Measurements from ENCODE around the gene RCOR2.
A peak's percentile ranks its signal among the peaks of the same experiment; 100 is the strongest.

Gene RCOR2

GRCh38 chr11:63907063-63907462, 9.9 kb downstream of the RCOR2 start:
- no peak for DNase-seq (ENCODE audit: low read depth)

DNA sequence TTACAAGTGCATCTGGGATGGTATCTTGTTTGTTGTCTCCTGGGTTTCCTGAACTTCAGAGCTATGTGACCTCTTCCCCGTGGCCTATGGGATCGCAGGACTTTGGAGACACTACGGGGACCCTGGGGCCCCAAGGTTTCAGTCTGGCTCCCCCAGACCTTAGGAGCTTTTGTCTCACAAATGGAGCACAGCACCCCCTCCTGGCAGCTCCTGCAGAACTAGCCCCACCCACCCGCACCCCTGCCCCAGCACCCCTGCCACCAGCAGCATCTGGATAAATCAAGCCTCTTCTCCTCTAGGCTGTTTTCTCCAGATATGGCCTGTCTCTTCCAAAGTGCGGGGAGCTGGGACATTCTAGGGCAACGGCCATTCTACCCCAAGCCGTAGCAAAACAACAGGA, 10.4 kb downstream of the RCOR2 start:
- DNase-seq (ENCODE audit: low read depth): no peak

DNA sequence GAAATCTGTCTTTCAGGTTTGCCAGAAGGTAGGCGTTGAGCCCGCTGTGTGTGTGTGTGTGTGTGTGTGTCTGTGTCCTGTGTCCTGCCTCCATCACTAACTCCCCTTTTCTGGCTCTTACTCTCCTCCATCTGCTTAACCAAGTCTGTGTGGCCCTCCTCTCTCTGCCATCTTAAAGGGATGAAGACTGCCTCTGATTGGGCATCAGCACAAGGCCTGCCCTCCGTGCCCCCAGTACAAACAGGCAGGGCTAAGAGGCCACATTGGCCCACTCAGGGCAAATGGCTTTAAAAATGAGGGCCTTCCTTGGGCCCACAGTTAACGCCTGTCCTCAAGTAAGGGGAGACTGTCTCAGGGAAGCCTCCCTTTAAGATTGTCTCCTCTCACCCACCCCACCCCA, 10.9 kb downstream of the RCOR2 start:
- no peak for DNase-seq (ENCODE audit: low read depth)

DNA sequence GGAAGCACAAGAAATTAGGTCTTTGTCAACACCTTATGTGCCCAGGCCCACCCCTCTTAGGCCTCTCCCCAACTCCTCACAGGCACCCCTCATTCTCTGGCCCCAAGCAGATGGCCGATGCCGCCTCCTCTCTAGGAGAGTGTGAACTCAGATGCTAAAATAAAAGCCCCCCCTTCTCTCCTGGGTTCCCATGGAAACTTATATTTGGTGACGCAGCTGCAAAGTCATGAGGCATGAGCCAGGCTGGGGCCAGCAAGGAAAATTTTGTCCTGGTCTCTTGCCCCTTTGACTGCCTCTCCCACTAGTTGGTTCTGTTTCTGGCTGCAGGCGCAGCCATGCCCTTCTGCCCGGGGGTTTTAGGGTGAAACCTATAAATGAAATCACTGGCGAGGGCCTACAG, 11.8 kb downstream of the RCOR2 start:
- no peak for DNase-seq (ENCODE audit: low read depth)

DNA sequence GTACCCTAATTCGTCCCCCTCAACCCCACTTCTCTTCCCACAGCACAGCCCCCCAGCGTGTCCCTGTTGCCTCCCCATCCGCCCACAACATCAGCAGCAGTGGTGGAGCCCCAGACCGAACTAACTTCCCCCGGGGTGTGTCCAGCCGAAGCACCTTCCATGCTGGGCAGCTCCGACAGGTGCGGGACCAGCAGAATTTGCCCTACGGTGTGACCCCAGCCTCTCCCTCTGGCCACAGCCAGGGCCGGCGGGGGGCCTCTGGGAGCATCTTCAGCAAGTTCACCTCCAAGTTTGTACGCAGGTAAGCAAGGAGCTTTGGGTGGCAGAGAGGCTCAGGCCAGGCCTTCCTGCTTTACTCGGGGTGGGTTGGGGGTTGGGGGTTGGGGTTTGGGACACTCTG, 12.2 kb downstream of the RCOR2 start:
- no peak for DNase-seq (ENCODE audit: low read depth)

GRCh38 chr11:63903884-63904283, 13.1 kb downstream of the RCOR2 start:
- DNase-seq (ENCODE audit: low read depth): no peak

DNA sequence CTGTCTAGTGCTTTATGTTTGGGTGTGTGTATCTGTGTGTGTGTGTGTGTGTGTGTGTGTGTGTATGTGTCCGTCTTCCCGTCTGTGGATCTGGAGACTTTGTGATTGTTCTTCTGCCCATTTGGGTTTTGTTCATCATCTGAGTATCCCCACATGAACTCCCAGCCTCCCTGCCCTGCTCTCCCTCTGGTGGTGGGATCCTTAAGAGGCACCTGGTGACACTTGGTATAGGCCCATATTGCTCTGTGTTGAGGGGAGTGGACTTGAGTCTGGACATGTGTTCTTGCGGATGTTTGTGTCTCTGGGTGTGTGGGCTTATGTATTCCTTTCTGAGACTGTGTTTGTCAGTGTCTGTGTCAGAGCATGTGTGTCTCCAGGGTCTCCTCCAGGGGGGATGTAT, 15.3 kb downstream of the RCOR2 start:
- no peak for DNase-seq (ENCODE audit: low read depth)

DNA sequence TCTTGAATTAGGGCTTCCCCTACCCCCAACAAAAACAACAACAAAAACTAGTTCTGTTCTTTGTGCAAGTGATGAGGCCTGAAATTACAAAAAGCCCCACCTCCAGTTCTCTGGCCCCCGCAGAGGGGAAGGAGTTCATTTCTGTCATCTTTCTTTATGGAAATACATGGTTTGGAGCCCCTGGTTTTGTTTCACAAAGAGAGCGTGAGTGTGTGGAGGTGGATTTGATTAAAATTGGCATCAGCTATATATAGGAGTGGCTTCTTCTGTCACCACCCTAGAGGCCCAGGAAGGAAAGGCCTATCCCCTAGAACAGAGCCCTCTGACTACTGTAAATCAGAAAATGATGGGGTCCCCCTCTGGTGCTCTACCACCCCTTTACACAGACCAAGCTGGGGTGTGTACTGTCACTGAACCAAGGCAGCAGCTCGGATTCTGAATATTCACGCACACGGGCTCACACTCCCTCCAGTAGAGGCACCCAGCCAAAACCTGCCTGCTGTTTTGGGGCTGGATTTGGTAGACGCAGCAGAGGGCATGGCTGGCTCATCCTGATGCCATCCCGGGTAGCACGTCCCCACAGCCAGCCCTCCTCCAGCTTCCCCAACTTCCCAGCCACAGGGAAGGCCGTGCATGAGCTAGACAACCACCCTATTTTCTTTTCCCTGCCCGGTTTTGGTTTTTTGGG, 19.4 kb downstream of the RCOR2 start:
- no peak for DNase-seq (ENCODE audit: low read depth)

- DNase-seq (ENCODE audit: low read depth): no peak
These were observed 20.9 kb downstream of the RCOR2 start for GRCh38 chr11:63896071-63896470.

DNA sequence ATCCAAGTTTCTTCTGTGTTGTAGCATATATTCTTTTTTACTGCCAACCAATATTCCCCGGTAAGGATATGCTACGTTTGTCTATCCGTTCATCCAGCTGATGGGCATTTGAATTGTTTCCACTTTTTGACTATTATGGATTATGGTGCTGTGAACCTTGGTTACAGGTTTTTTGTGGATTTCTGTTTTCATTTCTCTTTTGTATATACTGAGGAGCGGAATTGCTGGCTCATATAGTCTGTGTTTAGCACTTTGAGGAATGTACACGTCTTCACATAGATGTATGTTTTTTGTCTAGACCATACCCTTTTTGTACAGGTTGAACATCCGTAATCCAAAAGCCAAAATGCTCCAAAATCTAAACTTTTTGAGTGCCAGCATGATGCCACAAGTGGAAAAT, 23.6 kb downstream of the RCOR2 start:
- DNase-seq (ENCODE audit: low read depth): no peak

DNA sequence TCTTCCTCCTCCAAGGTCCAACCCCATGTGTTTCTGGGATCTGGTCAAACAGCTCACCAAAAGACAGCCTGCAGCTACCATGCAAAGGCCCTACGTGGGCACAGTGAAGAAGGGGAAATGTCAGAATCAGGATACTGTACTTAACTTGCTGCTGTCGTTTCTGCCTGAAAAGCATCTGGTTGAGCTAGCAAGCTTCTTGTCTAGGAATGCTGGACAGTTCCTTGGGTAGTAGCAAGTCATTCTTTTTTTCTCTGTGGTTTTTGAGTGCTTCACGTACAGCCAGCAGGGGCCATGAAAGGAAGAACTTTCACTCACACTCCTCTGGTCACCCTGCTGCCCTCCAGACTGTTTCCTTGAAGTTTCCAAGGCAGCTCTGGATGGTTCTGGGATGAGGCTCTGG, 24.7 kb downstream of the RCOR2 start:
- no peak for DNase-seq (ENCODE audit: low read depth)

DNA sequence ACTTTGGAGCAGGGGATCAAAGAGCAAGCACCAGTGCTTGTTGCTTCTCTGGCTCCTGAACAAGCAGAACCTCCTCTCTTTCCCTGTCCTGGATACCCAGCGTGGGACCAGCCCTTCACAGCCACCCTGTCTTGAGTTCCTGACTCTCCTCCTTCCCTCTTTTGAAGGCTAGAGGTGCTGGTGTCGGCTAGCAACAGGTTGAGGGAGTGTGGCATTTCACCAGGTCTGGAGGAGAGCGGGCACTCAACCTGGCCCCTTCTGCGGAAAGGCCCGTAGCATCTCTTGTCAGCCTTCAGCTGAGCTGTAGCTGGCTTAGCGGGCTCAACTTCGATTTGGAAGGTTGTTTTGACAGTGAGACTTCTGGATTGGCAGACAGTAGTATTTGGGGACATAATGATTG, 26.6 kb downstream of the RCOR2 start:
- DNase-seq (ENCODE audit: low read depth): no peak

DNA sequence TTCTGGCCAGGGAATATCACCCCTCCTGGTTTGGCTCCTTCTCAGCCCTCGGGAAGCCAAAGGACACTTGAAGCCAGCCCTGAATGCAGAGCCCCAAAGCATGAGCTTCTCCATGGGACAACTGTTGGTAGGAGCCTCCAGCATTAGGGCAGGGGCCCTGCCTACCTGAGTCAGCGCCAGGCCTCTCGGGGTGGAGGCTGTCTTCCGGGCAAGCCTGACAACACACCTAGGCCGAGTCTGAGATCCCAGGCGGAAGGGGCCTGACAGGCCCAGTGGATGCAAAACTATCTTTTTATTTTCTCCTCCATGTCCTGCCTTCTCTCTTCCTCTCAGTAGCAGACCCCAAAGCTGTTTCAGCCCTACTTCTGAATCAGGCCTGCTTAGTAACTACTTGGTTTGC, 27.6 kb downstream of the RCOR2 start:
- no peak for DNase-seq (ENCODE audit: low read depth)

- DNase-seq (ENCODE audit: low read depth): peak; percentile 63
These were observed 28.5 kb downstream of the RCOR2 start for GRCh38 chr11:63888170-63889086.

DNA sequence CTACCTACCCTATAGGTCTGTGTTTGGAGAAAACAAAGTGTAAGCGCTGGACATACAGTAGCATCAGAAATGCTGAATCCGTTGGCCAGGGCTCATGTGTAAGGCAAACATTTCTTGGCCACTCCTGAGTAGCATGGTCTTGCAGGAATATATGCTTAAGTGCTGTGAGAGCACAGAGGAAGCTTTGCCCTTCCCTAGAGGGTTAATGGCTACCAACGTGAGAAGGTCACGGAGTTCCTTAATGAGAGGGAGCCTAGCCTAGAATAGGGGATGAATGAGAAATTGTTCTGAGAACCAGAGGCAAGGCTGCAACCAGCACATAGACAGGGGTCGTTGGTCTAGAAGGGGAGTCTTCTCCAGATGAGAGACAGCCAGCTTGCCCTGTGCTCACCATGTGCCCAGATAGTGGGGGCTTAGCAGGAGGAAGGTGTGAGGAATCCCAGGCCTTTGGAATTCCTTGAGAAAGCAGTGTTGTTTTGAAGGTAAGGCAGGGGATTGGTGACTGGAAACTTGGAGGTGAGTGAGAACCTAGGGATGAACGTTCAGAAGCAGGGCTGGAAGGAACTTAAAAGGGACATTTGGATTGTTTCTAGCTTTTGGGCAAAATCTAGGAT, 29.5 kb downstream of the RCOR2 start:
- no peak for DNase-seq (ENCODE audit: low read depth)

DNA sequence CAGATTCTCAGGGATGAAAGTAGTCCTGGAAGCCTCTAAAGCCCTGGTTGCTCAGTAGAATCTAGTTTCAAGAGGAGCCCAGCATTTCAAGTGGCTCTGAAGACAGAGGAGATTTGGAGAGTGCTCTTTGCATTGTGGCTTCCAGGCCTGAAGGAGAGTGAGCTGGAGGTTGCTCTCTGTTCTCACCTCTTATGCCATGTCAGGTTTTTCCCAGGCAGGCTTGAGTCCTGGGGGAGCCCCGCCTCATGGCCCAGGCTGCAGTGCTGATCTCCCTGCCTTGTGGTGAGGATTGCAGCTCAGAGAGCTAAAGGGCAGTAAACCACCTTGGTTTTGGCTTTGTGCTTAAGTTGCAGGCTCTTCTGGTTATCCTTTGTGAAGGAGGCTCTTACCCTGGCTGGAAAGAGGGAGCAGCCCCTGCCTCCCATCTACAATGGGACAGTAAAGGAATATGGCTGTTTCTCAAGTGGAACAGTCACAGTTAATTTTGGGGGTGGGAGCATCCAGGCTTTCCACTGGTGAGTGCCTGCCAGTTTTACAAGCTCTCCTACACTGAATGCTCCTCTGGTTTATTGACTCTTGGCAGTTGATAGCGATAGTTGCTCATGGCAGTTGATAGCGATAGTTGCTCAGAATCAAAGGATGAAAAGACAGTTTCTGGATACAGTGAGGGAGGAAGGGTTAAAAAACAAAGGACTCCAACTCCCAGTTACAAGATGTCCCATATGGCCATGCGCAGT, 32.6 kb downstream of the RCOR2 start:
- no peak for DNase-seq (ENCODE audit: low read depth)

GRCh38 chr11:63883791-63884190, 33.2 kb downstream of the RCOR2 start:
- no peak for DNase-seq (ENCODE audit: low read depth)

DNA sequence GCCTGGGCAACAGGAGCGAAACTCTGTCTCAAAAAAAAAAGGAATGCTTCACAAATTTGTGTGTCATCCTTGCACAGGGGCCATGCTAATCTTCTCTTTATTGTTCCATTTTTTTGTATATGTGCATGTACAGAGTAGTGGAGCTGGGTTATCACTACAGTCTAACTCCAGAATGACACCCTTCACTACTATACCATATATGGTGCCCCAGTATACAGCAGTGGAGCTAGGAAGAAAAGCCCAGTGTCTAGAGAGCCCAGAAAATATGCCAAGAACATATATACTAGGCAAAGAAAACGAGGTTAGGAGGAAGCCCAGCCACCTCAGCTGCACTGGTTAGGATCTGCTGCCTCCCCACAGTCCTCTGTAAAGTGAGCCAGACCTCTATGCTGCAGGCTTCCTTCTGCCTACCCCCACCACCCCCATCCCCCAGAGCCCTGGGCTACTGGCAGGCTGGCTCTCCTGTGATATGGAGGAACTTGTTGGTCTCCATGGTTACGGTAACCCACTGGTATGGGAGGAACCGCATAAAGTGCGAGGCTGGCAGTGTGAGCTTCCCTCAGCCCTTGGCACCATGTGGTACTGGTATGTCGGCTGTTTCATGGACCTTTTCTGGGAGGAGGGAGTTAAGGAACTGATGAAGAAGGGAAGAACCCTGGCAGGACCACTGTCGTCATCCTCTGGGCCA, 34.3 kb downstream of the RCOR2 start:
- DNase-seq (ENCODE audit: low read depth): no peak

DNA sequence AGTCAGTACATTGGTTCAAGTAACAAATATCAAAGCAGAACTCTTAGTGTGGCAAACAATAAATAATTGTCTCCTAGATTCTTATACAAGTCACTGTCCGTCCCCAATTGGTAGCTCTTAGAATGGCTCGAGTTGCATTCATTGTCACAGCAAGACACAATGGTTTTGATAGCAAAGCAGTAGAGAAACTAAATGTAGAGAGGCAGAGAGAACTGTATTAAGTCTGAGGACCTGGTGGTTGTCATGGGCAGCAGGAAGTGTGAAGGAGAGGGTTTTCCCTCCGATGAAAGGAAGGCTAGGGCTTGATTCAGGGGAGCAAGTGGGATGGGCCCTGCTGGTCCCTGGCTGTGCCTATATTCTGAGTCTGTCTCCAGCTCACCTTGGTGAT, 36.6 kb downstream of the RCOR2 start:
- no peak for DNase-seq (ENCODE audit: low read depth)

- no peak for DNase-seq (ENCODE audit: low read depth)
These were observed 37.2 kb downstream of the RCOR2 start for GRCh38 chr11:63879598-63880402.

- no peak for DNase-seq (ENCODE audit: low read depth)
These were observed 39.2 kb downstream of the RCOR2 start for GRCh38 chr11:63877658-63878241.

Data from activated T-helper 1 cell treated with Interleukin-2 at 50 U/mL for 16 hours (primary cell).